Adrenal gland (tissue), 12 donors: ENCODE measurements around the gene HCRTR1. TPM values are rescaled to one million over a fixed set of nuclear protein-coding genes. Genes with fewer than 3 reads are reported as not detected.
A peak's percentile ranks its signal among the peaks of the same experiment; 100 is the strongest.

Experiments used
- DNase-seq, 7 donors: peaks; one replicate each; pipeline ENCODE4 v3.0.0-alpha.2; 2019 to 2020
- H3K27ac ChIP-seq, 5 donors: fragments of 200-600 bp; sonication (generic) in 4 of 5; 1 replicate in 3 of 5; 2 replicates in 2 of 5; pipeline versions ENCODE4 v1.5.1 to v1.8.0; 2016 to 2020; ENCODE audit warnings: mild to moderate bottlenecking in 1 of 5
- H3K27me3 ChIP-seq: fragments of 200-600 bp; 2 replicates; pipeline ENCODE4 v1.8.0; 2021
- H3K36me3 ChIP-seq, 2 donors: fragments of 200-600 bp; replicated peaks in 1 of 2; 1 replicate in 1 of 2; 2 replicates in 1 of 2; pipeline versions ENCODE4 v1.5.1 to v1.8.0; 2018 to 2022
- H3K4me1 ChIP-seq, 2 donors: fragments of 200-600 bp; replicated peaks in 1 of 2; 1 replicate in 1 of 2; 2 replicates in 1 of 2; pipeline versions ENCODE4 v1.5.1 to v1.8.0; 2018 to 2021
- H3K4me3 ChIP-seq, 4 donors: fragments of 200-600 bp; sonication (generic) in 3 of 4; one replicate each; pipeline ENCODE4 v1.5.1; 2016 to 2018
- H3K9me3 ChIP-seq, 3 donors: fragments of 200-600 bp; sonication (generic) in 1 of 3; replicated peaks in 1 of 3; 1 replicate in 2 of 3; 2 replicates in 1 of 3; pipeline versions ENCODE4 v1.5.1 to v1.8.0; 2016 to 2021
- CTCF ChIP-seq, 6 experiments: fragments of 450-650 bp in 4 of 6; fragments of 200-600 bp in 2 of 6; sonication (generic) in 1 of 6; IDR thresholded peaks; 1 replicate in 5 of 6; 2 replicates in 1 of 6; pipeline versions ENCODE4 v1.5.1 to v1.8.0; 2016 to 2021; ENCODE audit warnings: antibody characterized with exemption in 6 of 6, mild to moderate bottlenecking in 2 of 6, moderate library complexity in 1 of 6
- POLR2A ChIP-seq, 2 donors: fragments of 450-650 bp; IDR thresholded peaks; one replicate each; pipeline ENCODE4 v1.6.1; 2017; ENCODE audit warnings: antibody characterized with exemption in 2 of 2, mild to moderate bottlenecking in 2 of 2, moderate library complexity in 1 of 2
- whole genome bisulfite sequencing, 4 donors: extraction: QIAGEN DNeasy Blood & Tissue Kit in 2 of 4; methylation state at CpG; one replicate each; pipeline versions ENCODE4 v1.1.5 to v1.1.7; 2013 to 2017; 5-methylcytosine and 5-hydroxymethylcytosine counted together
- intact Hi-C, 2 donors: fragments of 100-400 bp; cut with DNase I; formaldehyde crosslinking; loops; one replicate each; pipeline versions ENCODE4 v1.14.1 to v1.15.0; 2022 to 2023
- polyA plus RNA-seq, 3 donors: library from polyadenylated mRNA; stranded (reverse); fragments of 200-250 nt in 2 of 3; fragments of 350-450 nt in 1 of 3; fragmentation: Illumina TruSeq in 1 of 3; extraction: RNeasy Lipid Tissue Mini Kit (QIAGEN cat#74804) in 1 of 3; gene quantifications; one replicate each; pipeline ENCODE4 v1.2.3, GENCODE V29; 2013 to 2014
- total RNA-seq, 9 donors: library from RNA; depleted of rRNA in 4 of 9; stranded (reverse); fragments of >200 nt in 4 of 9; fragments of 120-200 nt in 1 of 9; fragmentation: NEBNext Ultra II Directional in 1 of 9; extraction: Animal tissue kit (Norgen Biotek cat#: 25700) in 1 of 9; gene quantifications; one replicate each; pipeline versions ENCODE4 v1.1.0 to v1.2.4, GENCODE V29; 2013 to 2023
- donor health status: healthy with polysubstance abuse.
- donor health status: Bipolar disorder and iron deficiency.
- donor health status: DM: yes; HTN: yes; CAD: no.
- donor health status: DM: no; HTN: no; CAD: no.
- donor health status: DM: no; HTN: no; CAD: no.
- donor health status: DM: yes; HTN: yes; CAD: no.

HCRTR1 gene
- total and polyA plus RNA-seq, 12 donors, result 0.11 to 3.5 (median 0.98) TPM; not detected in 5

DNA sequence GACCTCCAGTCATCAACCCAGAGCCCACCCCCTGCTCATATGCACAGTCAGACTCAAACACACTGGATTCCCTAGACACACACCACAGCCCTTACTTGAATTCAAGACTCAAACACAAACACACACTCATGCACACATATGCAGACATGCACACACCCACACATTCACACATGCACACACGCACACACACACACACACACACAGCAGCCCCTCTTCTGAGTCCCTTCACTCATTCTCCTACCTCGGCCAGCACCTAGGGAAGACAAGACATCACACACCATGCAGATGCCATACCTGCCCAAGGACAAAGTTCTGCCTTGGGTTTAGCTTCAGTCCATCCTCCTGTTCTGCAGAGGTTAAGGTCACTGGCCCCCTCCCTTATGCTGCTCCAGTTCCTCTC is 1.6 kb upstream of the HCRTR1 start:
- Histone ChIP-seq H3K27ac (no peak overlapping the region), H3K4me3 (no peak overlapping the region)
- intact Hi-C loops, result no loop called here

DNA sequence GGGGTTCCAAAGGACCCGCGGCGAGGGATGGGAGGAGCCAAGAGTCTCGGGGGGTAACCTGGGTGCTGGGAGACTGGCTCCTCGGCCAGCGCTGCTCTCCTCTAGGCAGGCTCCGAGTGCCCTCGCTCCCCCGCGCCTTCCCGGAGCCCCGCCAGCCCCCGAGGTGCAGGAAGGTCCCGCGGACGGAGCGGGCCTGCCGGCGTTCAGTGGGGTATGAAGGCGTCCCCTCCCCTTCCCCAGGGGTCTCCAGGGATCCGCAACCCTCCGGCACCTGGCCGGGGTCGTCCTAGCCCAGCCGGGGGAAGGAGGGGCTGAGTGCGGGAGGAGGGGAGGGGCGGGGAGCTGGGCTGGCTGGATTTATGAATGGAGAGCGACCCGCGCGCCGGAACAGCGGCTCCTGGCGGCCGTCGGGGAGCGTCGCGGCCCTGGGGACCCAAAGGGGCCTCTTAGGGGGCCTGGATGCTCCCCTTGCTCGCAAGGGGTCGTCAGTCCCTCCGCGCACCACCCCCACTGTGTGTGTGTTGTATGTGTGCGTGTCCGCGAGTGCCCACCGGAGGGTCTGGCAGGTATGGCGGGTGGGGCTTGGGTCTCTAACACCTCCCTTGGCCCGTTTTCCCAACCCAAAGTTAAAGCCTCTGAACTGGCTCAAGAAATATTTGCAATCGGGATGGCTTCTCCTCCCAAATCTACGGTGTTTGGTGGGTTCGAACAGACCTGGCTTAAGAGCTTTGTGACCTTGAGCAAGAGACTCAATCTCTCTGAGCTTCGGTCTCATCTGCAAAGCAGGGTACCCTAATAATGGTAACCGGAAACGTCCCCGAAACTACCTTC is 642 bp downstream of the HCRTR1 start:
- H3K27ac ChIP-seq, result no peak overlapping the region
- peak in 4 of 7 donors; percentile 15 to 50 (median 41) for DNase-seq

More for the DNA sequence above, 1.6 kb upstream of the HCRTR1 start:
- TF ChIP-seq CTCF (IDR thresholded peaks at IDR 0.05), result no peak
- TF ChIP-seq POLR2A (IDR thresholded peaks at IDR 0.05), result no peak
- 67 to 89% (median 78%) methylated on average over 2 of the region's 2 CpGs for WGBS, 4 donors
- Histone ChIP-seq H3K9me3 (no peaks in the 10 kb centered on the region), H3K27me3 (peaks cover 8% of the 10 kb centered on the region), H3K36me3 (no peaks in the 10 kb centered on the region), H3K4me1 (peaks cover 8 to 13% of the 10 kb centered on the region in 2 donors)
- peak in 1 of 7 donors; percentile 8 for DNase-seq

DNA sequence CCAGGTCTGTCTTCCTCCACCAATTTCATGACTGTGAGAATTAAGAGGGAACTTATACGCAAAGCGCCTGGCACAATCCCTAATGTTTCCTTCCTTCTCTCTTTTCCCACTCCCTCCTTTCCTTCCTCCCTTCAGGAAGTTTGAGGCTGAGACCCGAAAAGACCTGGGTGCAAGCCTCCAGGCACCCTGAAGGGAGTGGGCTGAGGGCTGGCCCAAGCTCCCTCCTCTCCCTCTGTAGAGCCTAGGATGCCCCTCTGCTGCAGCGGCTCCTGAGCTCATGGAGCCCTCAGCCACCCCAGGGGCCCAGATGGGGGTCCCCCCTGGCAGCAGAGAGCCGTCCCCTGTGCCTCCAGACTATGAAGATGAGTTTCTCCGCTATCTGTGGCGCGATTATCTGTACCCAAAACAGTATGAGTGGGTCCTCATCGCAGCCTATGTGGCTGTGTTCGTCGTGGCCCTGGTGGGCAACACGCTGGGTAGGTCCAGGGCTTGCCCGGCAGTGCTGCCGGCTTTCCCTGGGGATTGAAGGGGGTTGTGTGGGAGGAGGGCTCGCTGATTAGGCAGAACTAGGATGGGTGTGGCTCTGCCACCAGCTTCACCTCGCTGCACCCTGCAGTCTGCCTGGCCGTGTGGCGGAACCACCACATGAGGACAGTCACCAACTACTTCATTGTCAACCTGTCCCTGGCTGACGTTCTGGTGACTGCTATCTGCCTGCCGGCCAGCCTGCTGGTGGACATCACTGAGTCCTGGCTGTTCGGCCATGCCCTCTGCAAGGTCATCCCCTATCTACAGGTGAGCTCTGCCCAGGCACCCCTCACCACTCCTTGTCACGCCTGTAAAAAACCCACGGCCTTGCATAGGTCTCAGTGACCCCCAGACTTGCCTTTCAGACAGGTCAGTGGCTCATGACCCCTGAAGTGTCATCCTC is 1.7 kb downstream of the HCRTR1 start:
- intact Hi-C loops, result no loop called here

More for the DNA sequence above, 642 bp downstream of the HCRTR1 start:
- H3K4me3 ChIP-seq, result peak overlapping the region in 2 of 4 donors; percentile 20 to 55
- 12 to 53% (median 13%) methylated on average over 11 to 52 of the region's 56 CpGs for WGBS, 4 donors
- H3K4me1 ChIP-seq, result peaks cover 8 to 13% of the 10 kb centered on the region in 2 donors
- peaks cover 8% of the 10 kb centered on the region for H3K27me3 ChIP-seq
- intact Hi-C loops, result no loop called here
- no peaks in the 10 kb centered on the region for H3K36me3 ChIP-seq
- TF ChIP-seq CTCF (IDR thresholded peaks at IDR 0.05) (peak; percentile 38 to 76 (median 64)), POLR2A (IDR thresholded peaks at IDR 0.05) (no peak)
- H3K9me3 ChIP-seq, result no peaks in the 10 kb centered on the region

More for the DNA sequence above, 1.7 kb downstream of the HCRTR1 start:
- H3K9me3 ChIP-seq, result no peaks in the 10 kb centered on the region
- peaks cover 8% of the 10 kb centered on the region for H3K27me3 ChIP-seq
- H3K4me1 ChIP-seq, result peaks cover 8 to 13% of the 10 kb centered on the region in 2 donors
- H3K4me3 ChIP-seq, result no peak overlapping the region
- TF ChIP-seq POLR2A (IDR thresholded peaks at IDR 0.05) (no peak), CTCF (IDR thresholded peaks at IDR 0.05) (no peak)
- H3K27ac ChIP-seq, result no peak overlapping the region
- H3K36me3 ChIP-seq, result no peaks in the 10 kb centered on the region
- WGBS, 4 donors, result 79 to 89% (median 81%) methylated on average over 9 to 23 of the region's 23 CpGs
- peak in 2 of 7 donors; percentile 12 to 73 for DNase-seq
